GM20431 (cell line): Measurements from ENCODE around the gene RBM22.

ENCODE experiments used
- in situ Hi-C: fragments of 300-500 bp; cut with MseI, MboI; formaldehyde crosslinking; loops from one replicate; pipeline ENCODE4 v1.15.0; 2020; ENCODE audit warnings: low sequenced_read_pairs; ENCODE audit not compliant: unreplicated experiment

Gene RBM22

GRCh38 chr5:150641006-150641570 lies 59.8 kb downstream of the RBM22 start:
- in situ Hi-C loops: loop anchor here (10.0 kb wide), 1 partner anchor 76 kb away; no protein-coding TSS in a partner anchor
